MM.1S (cell line): ENCODE results near the gene ETV6.

Experiments used
- DNase-seq: peaks from one replicate; pipeline ENCODE4 v3.0.0-alpha.2; 2015
- H2AFZ ChIP-seq: fragments of 300-600 bp; sonication (generic); 2 replicates; pipeline ENCODE4 v1.6.0; 2016; ENCODE audit warnings: antibody characterized with exemption, low read length
- H3F3A ChIP-seq: fragments of 300-600 bp; sonication (generic); 2 replicates; pipeline ENCODE4 v1.6.1; 2016; ENCODE audit warnings: mild to moderate bottlenecking, antibody characterized with exemption, low read length, moderate library complexity, mixed read lengths; ENCODE audit not compliant: insufficient read depth
- H3K27ac ChIP-seq: fragments of 300-600 bp; sonication (generic); 2 replicates; pipeline ENCODE4 v1.5.1; 2016; ENCODE audit warnings: mild to moderate bottlenecking, low read length
- H3K27me3 ChIP-seq: fragments of 300-600 bp; sonication (generic); replicated peaks from 2 replicates; pipeline ENCODE4 v1.6.0; 2016; ENCODE audit warnings: low read length; ENCODE audit not compliant: insufficient read depth
- H3K36me3 ChIP-seq: fragments of 300-600 bp; sonication (generic); replicated peaks from 2 replicates; pipeline ENCODE4 v1.6.1; 2016; ENCODE audit warnings: mild to moderate bottlenecking, low read length, mixed read lengths; ENCODE audit not compliant: insufficient read depth
- H3K4me1 ChIP-seq: fragments of 300-600 bp; sonication (generic); 2 replicates; pipeline ENCODE4 v1.6.1; 2016; ENCODE audit warnings: low read length, mixed read lengths
- H3K4me2 ChIP-seq: fragments of 300-600 bp; sonication (generic); 2 replicates; pipeline ENCODE4 v1.6.0; 2016; ENCODE audit warnings: low read depth, low read length
- H3K4me3 ChIP-seq: fragments of 300-600 bp; sonication (generic); 2 replicates; pipeline ENCODE4 v1.5.1; 2016; ENCODE audit warnings: low read length, mixed read lengths
- H3K79me2 ChIP-seq: fragments of 300-600 bp; sonication (generic); 2 replicates; pipeline ENCODE4 v1.6.1; 2016; ENCODE audit warnings: mixed run types, low read length, mixed read lengths
- H3K9ac ChIP-seq: fragments of 300-600 bp; sonication (generic); 2 replicates; pipeline ENCODE4 v1.6.1; 2016; ENCODE audit warnings: low read length, mixed read lengths
- H3K9me2 ChIP-seq: fragments of 300-600 bp; sonication (generic); replicated peaks from 2 replicates; pipeline ENCODE4 v1.6.1; 2016; ENCODE audit warnings: mild to moderate bottlenecking, low read length, mixed read lengths; ENCODE audit not compliant: insufficient read depth
- H3K9me3 ChIP-seq: fragments of 300-600 bp; sonication (generic); replicated peaks from 2 replicates; pipeline ENCODE4 v1.6.1; 2016; ENCODE audit warnings: mild to moderate bottlenecking, low read length, mixed read lengths; ENCODE audit not compliant: insufficient read depth
- H4K20me1 ChIP-seq: fragments of 300-600 bp; sonication (generic); 2 replicates; pipeline ENCODE4 v1.6.1; 2016; ENCODE audit warnings: mild to moderate bottlenecking, low read length, moderate library complexity, mixed read lengths; ENCODE audit not compliant: insufficient read depth
- CTCF ChIP-seq: fragments of 300-600 bp; sonication (generic); IDR thresholded peaks from 2 replicates; pipeline ENCODE4 v1.5.1; 2016; ENCODE audit warnings: antibody characterized with exemption, low read length, mixed read lengths
- EZH2 ChIP-seq: fragments of 300-600 bp; sonication (generic); optimal IDR thresholded peaks from 2 replicates; pipeline ENCODE3; 2017; ENCODE audit warnings: low read depth, mild to moderate bottlenecking, antibody characterized with exemption, low read length, mixed read lengths
- EZH2phosphoT487 ChIP-seq: fragments of 300-600 bp; sonication (generic); IDR thresholded peaks from 2 replicates; pipeline ENCODE4 v1.6.1; 2018; ENCODE audit warnings: antibody characterized with exemption, low read length

Gene ETV6

GRCh38 chr12:11885261-11886038 lies 236.0 kb downstream of the ETV6 start:
- DNase-seq: no peak
- H3K4me3 ChIP-seq: no peak overlapping the region
- TF ChIP-seq CTCF: no peak
- no peak for TF ChIP-seq EZH2
- TF ChIP-seq EZH2phosphoT487: no peak
- H3K36me3 ChIP-seq: no peaks in the 10 kb centered on the region
- H2AFZ ChIP-seq: no peak overlapping the region
- H3K9me3 ChIP-seq: no peaks in the 10 kb centered on the region
- H3K79me2 ChIP-seq: no peaks in the 10 kb centered on the region
- H4K20me1 ChIP-seq: no peaks in the 10 kb centered on the region
- H3K4me1 ChIP-seq: no peaks in the 10 kb centered on the region
- H3K9me2 ChIP-seq: no peaks in the 10 kb centered on the region
- no peak overlapping the region for H3K4me2 ChIP-seq
- no peak overlapping the region for H3K27ac ChIP-seq
- H3K9ac ChIP-seq: no peak overlapping the region
- no peaks in the 10 kb centered on the region for H3K27me3 ChIP-seq
- no peaks in the 10 kb centered on the region for H3F3A ChIP-seq

- no peak overlapping the region for H3K4me2 ChIP-seq
- no peak for DNase-seq
Measured at GRCh38 chr12:11886339-11886738, 236.9 kb downstream of the ETV6 start.

GRCh38 chr12:11888029-11888428 lies 238.6 kb downstream of the ETV6 start:
- no peaks in the 10 kb centered on the region for H3K9me2 ChIP-seq
- H3K27ac ChIP-seq: no peak overlapping the region
- TF ChIP-seq EZH2phosphoT487 (no peak), EZH2 (no peak), CTCF (no peak)
- H3K4me3 ChIP-seq: no peak overlapping the region
- H3K79me2 ChIP-seq: no peaks in the 10 kb centered on the region
- no peak for DNase-seq
- no peaks in the 10 kb centered on the region for H3K36me3 ChIP-seq
- H3K9me3 ChIP-seq: no peaks in the 10 kb centered on the region
- H3K27me3 ChIP-seq: no peaks in the 10 kb centered on the region
- H2AFZ ChIP-seq: no peak overlapping the region
- H3K9ac ChIP-seq: no peak overlapping the region
- H3F3A ChIP-seq: no peaks in the 10 kb centered on the region
- no peaks in the 10 kb centered on the region for H3K4me1 ChIP-seq
- no peaks in the 10 kb centered on the region for H4K20me1 ChIP-seq
- no peak overlapping the region for H3K4me2 ChIP-seq

More at GRCh38 chr12:11886339-11886738, 236.9 kb downstream of the ETV6 start:
- no peaks in the 10 kb centered on the region for H3K79me2 ChIP-seq
- no peaks in the 10 kb centered on the region for H3K27me3 ChIP-seq
- no peaks in the 10 kb centered on the region for H3F3A ChIP-seq
- H3K4me3 ChIP-seq: no peak overlapping the region
- no peaks in the 10 kb centered on the region for H3K36me3 ChIP-seq
- no peaks in the 10 kb centered on the region for H4K20me1 ChIP-seq
- H3K27ac ChIP-seq: no peak overlapping the region
- no peak overlapping the region for H3K9ac ChIP-seq
- H2AFZ ChIP-seq: no peak overlapping the region
- no peak for TF ChIP-seq EZH2phosphoT487
- TF ChIP-seq EZH2: no peak
- no peak for TF ChIP-seq CTCF
- H3K9me3 ChIP-seq: no peaks in the 10 kb centered on the region
- H3K9me2 ChIP-seq: no peaks in the 10 kb centered on the region
- no peaks in the 10 kb centered on the region for H3K4me1 ChIP-seq
